Loucy (cell line): ENCODE results near the gene PEX16.
"Not testable (repeated sequence)": the region's sequence is repeated elsewhere in the genome, so short reads cannot be mapped to it uniquely, and the experiment has no call there.

Source experiments
- H2AFZ ChIP-seq: fragments of 200-600 bp; sonication (generic); 2 replicates; pipeline ENCODE4 v1.6.0; 2016; ENCODE audit warnings: antibody characterized with exemption, mild to moderate bottlenecking, low read length, moderate library complexity
- H3F3A ChIP-seq: fragments of 200-600 bp; 2 replicates; pipeline ENCODE4 v1.6.0; 2016; ENCODE audit warnings: antibody characterized with exemption, low read depth, mild to moderate bottlenecking
- H3K27me3 ChIP-seq: fragments of 200-600 bp; sonication (generic); 2 replicates; pipeline ENCODE4 v1.6.1; 2014; ENCODE audit warnings: low read length, mild to moderate bottlenecking; ENCODE audit not compliant: insufficient read depth, poor library complexity, severe bottlenecking
- H3K36me3 ChIP-seq: fragments of 200-600 bp; sonication (generic); 2 replicates; pipeline ENCODE4 v1.6.1; 2016; ENCODE audit warnings: low read length; ENCODE audit not compliant: insufficient read depth
- H3K4me1 ChIP-seq: fragments of 200-600 bp; sonication (generic); 2 replicates; pipeline ENCODE4 v1.5.1; 2014; ENCODE audit warnings: low read length, mild to moderate bottlenecking; ENCODE audit not compliant: insufficient read depth, poor library complexity, severe bottlenecking
- H3K4me2 ChIP-seq: fragments of 200-600 bp; sonication (generic); 2 replicates; pipeline ENCODE4 v1.6.0; 2014; ENCODE audit warnings: antibody characterized with exemption, low read length, low read depth, mild to moderate bottlenecking; ENCODE audit not compliant: poor library complexity, severe bottlenecking
- H3K4me3 ChIP-seq: fragments of 200-600 bp; sonication (generic); 2 replicates; pipeline ENCODE4 v1.5.1; 2014; ENCODE audit warnings: low read length, mild to moderate bottlenecking, mixed read lengths; ENCODE audit not compliant: poor library complexity, severe bottlenecking
- H3K79me2 ChIP-seq: fragments of 200-600 bp; sonication (generic); 2 replicates; pipeline ENCODE4 v1.6.1; 2014; ENCODE audit warnings: low read length; ENCODE audit not compliant: insufficient read depth
- H3K9ac ChIP-seq: fragments of 200-600 bp; sonication (generic); 2 replicates; pipeline ENCODE4 v1.6.0; 2014; ENCODE audit warnings: mild to moderate bottlenecking, low read depth, low read length, moderate library complexity; ENCODE audit not compliant: poor library complexity, severe bottlenecking
- H3K9me2 ChIP-seq: fragments of 200-600 bp; sonication (generic); replicated peaks from 2 replicates; pipeline ENCODE4 v1.6.1; 2016; ENCODE audit warnings: low read depth, low read length, mixed read lengths
- H3K9me3 ChIP-seq: fragments of 200-600 bp; sonication (generic); 2 replicates; pipeline ENCODE4 v1.6.1; 2014; ENCODE audit warnings: mild to moderate bottlenecking, antibody characterized with exemption, low read length, low read depth; ENCODE audit not compliant: insufficient read depth
- H4K20me1 ChIP-seq: fragments of 200-600 bp; sonication (generic); 2 replicates; pipeline ENCODE4 v1.6.0; 2014; ENCODE audit warnings: antibody characterized with exemption, low read length, mild to moderate bottlenecking; ENCODE audit not compliant: insufficient read depth, poor library complexity, severe bottlenecking
- CTCF ChIP-seq: fragments of 200-600 bp; sonication (generic); conservative IDR thresholded peaks from 2 replicates; pipeline ENCODE4 v1.5.1; 2014; ENCODE audit warnings: mild to moderate bottlenecking, antibody characterized with exemption, low read length
- EZH2phosphoT487 ChIP-seq: fragments of 200-600 bp; IDR thresholded peaks from 2 replicates; pipeline ENCODE4 v1.6.1; 2018; ENCODE audit warnings: antibody characterized with exemption, mild to moderate bottlenecking, moderate library complexity, borderline replicate concordance

Gene PEX16

GRCh38 chr11:45902452-45903380, 15.0 kb downstream of the PEX16 start:
- H3K27me3 ChIP-seq = no peaks in the 10 kb centered on the region
- TF ChIP-seq CTCF = no peak
- no peak for TF ChIP-seq EZH2phosphoT487

GRCh38 chr11:45901626-45902025, 16.1 kb downstream of the PEX16 start:
- no peak overlapping the region for H3K4me2 ChIP-seq
- no peak for TF ChIP-seq CTCF
- TF ChIP-seq EZH2phosphoT487 = no peak
- no peaks in the 10 kb centered on the region for H3F3A ChIP-seq
- H3K9ac ChIP-seq = no peak overlapping the region
- no peak overlapping the region for H3K4me3 ChIP-seq
- no peaks in the 10 kb centered on the region for H3K9me2 ChIP-seq
- H3K9me3 ChIP-seq = no peaks in the 10 kb centered on the region
- H2AFZ ChIP-seq = no peak overlapping the region
- no peaks in the 10 kb centered on the region for H4K20me1 ChIP-seq
- peaks cover 17% of the 10 kb centered on the region for H3K4me1 ChIP-seq
- no peaks in the 10 kb centered on the region for H3K36me3 ChIP-seq
- no peaks in the 10 kb centered on the region for H3K79me2 ChIP-seq
- no peaks in the 10 kb centered on the region for H3K27me3 ChIP-seq

More at GRCh38 chr11:45902452-45903380, 15.0 kb downstream of the PEX16 start:
- H4K20me1 ChIP-seq = no peaks in the 10 kb centered on the region
- H3K9me3 ChIP-seq = no peaks in the 10 kb centered on the region
- H3K79me2 ChIP-seq = no peaks in the 10 kb centered on the region
- H3F3A ChIP-seq = no peaks in the 10 kb centered on the region
- H3K9me2 ChIP-seq = no peaks in the 10 kb centered on the region
- peaks cover 19% of the 10 kb centered on the region for H3K4me1 ChIP-seq
- H3K36me3 ChIP-seq = no peaks in the 10 kb centered on the region
- H3K4me3 ChIP-seq = no peak overlapping the region
- no peak overlapping the region for H3K9ac ChIP-seq
- no peak overlapping the region for H3K4me2 ChIP-seq
- H2AFZ ChIP-seq = no peak overlapping the region

GRCh38 chr11:45900916-45901617, 16.6 kb downstream of the PEX16 start:
- Histone ChIP-seq H3K27me3 (no peaks in the 10 kb centered on the region), H3F3A (no peaks in the 10 kb centered on the region), H3K9me2 (no peaks in the 10 kb centered on the region), H3K9me3 (no peaks in the 10 kb centered on the region), H3K36me3 (no peaks in the 10 kb centered on the region), H3K4me3 (no peak overlapping the region), H3K4me1 (peaks cover 12% of the 10 kb centered on the region), H4K20me1 (no peaks in the 10 kb centered on the region), H3K4me2 (no peak overlapping the region), H2AFZ (no peak overlapping the region), H3K9ac (no peak overlapping the region), H3K79me2 (no peaks in the 10 kb centered on the region)
- no peak for TF ChIP-seq CTCF
- no peak for TF ChIP-seq EZH2phosphoT487

- H3F3A ChIP-seq, H2AFZ ChIP-seq, H3K9me3 ChIP-seq, H3K4me2 ChIP-seq, H3K36me3 ChIP-seq, H3K4me1 ChIP-seq, H3K9me2 ChIP-seq, H4K20me1 ChIP-seq, H3K4me3 ChIP-seq, H3K9ac ChIP-seq, H3K79me2 ChIP-seq, H3K27me3 ChIP-seq: not testable (repeated sequence)
Observed at GRCh38 chr11:45900175-45900800, 17.4 kb downstream of the PEX16 start.
